Erythroblast (primary cell): ENCODE data around the gene NSMCE3.

Experiments used
- GATA1 ChIP-seq: IDR thresholded peaks from 2 replicates; pipeline ENCODE4 v1.6.1; 2011; ENCODE audit warnings: low read depth, mild to moderate bottlenecking, control low read depth, low read length, moderate library complexity
- POLR2A ChIP-seq: IDR thresholded peaks from 2 replicates; pipeline ENCODE4 v1.6.1; 2011; ENCODE audit warnings: mild to moderate bottlenecking, low read length

DNA sequence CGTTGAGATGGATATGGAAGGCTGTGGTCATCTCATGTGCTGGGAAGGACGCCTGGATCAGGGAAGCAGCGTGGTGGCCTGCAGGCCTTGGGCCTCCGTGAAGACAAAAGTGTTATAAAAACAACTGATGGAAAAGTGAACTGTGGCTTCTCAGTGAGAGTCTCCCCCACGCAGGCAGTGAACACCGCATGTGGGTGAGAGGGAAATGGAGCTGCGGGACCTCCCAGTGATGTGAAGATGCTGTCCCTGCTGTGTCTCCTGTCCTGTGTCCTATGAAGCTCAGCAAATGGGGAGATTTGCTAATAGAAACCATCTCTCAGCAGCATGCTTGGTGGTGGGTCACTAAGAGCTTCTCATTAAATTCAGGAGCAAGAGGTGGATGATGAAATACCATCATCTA is 25.1 kb downstream of the NSMCE3 start:
- TF ChIP-seq POLR2A (no peak), GATA1 (no peak)
